Body of pancreas (tissue), 4 donors: ENCODE results near the gene RPS18. TPM values are rescaled to one million over a fixed set of nuclear protein-coding genes. Genes with fewer than 3 reads are reported as not detected.

ENCODE experiments used
- ATAC-seq: fragments of 150-250 bp; one replicate; pipeline ENCODE4 v1.9.1; 2016
- DNase-seq, 4 donors: peaks; one replicate each; pipeline ENCODE4 v3.0.0-alpha.2; 2019
- H3K27ac ChIP-seq, 4 donors: fragments of 200-600 bp; sonication (generic); 1 replicate in 3 of 4; 2 replicates in 1 of 4; pipeline versions ENCODE4 v1.5.1 to v1.6.1; 2016 to 2019; ENCODE audit warnings: mild to moderate bottlenecking in 1 of 4, mixed read lengths in 1 of 4, moderate library complexity in 1 of 4
- H3K27me3 ChIP-seq, 2 donors: fragments of 200-600 bp; sonication (generic); one replicate each; pipeline ENCODE4 v1.6.0; 2016; ENCODE audit warnings: mild to moderate bottlenecking in 1 of 2
- H3K36me3 ChIP-seq, 2 donors: fragments of 200-600 bp; sonication (generic); replicated peaks in 1 of 2; 2 replicates each; pipeline ENCODE4 v1.5.1; 2016; ENCODE audit warnings: low read depth in 2 of 2; ENCODE audit not compliant: insufficient read depth in 1 of 2
- H3K4me1 ChIP-seq: fragments of 200-600 bp; sonication (generic); one replicate; pipeline ENCODE4 v1.6.0; 2016
- H3K4me3 ChIP-seq, 2 donors: fragments of 200-600 bp; sonication (generic); 1 replicate in 1 of 2; 2 replicates in 1 of 2; pipeline ENCODE4 v1.5.1; 2016 to 2019
- H3K9me3 ChIP-seq, 3 donors: fragments of 200-600 bp; sonication (generic); 1 replicate in 2 of 3; 2 replicates in 1 of 3; pipeline ENCODE4 v1.5.1; 2016
- POLR2A ChIP-seq, 3 donors: fragments of 450-650 bp; IDR thresholded peaks; one replicate each; pipeline ENCODE4 v1.6.1; 2016; ENCODE audit warnings: antibody characterized with exemption in 3 of 3, mild to moderate bottlenecking in 2 of 3
- WGBS, 2 donors: methylation state at CpG; one replicate each; pipeline ENCODE4 v1.1.5; 2017; 5-methylcytosine and 5-hydroxymethylcytosine counted together
- intact Hi-C: fragments of 100-400 bp; cut with DNase I; formaldehyde crosslinking; loops from one replicate; pipeline ENCODE4 v1.15.1; 2023
- total RNA-seq, 2 donors: library from RNA; depleted of rRNA; stranded (reverse); fragments of >200 nt; gene quantifications; one replicate each; pipeline ENCODE4 v1.1.0, GENCODE V29; 2016
- TF ChIP-seq, protein P1 (sequence below), 7 experiments: fragments of 450-650 bp in 4 of 7; fragments of 200-600 bp in 3 of 7; sonication (generic) in 3 of 7; IDR thresholded peaks; one replicate each; pipeline ENCODE4 v1.5.1; 2016 to 2019; ENCODE audit warnings: antibody characterized with exemption in 7 of 7

Gene RPS18
- total RNA-seq, 2 donors from 2014 or later = 772 to 1,608 TPM

GRCh38 chr6:33296797-33297405 lies 25.0 kb downstream of the RPS18 start:
- intact Hi-C loops = no loop called here

GRCh38 chr6:33297406-33297955 lies 25.6 kb downstream of the RPS18 start:
- H3K4me1 ChIP-seq = peaks cover 26% of the 10 kb centered on the region
- DNase-seq (peak; percentile 62 to 80 (median 72)), ATAC-seq (peak; percentile 36)
- H3K4me3 ChIP-seq = peak overlapping the region; percentile 11 to 85
- no peaks in the 10 kb centered on the region for H3K36me3 ChIP-seq
- no peak for TF ChIP-seq POLR2A (IDR thresholded peaks at IDR 0.05)
- TF ChIP-seq, protein P1, sequence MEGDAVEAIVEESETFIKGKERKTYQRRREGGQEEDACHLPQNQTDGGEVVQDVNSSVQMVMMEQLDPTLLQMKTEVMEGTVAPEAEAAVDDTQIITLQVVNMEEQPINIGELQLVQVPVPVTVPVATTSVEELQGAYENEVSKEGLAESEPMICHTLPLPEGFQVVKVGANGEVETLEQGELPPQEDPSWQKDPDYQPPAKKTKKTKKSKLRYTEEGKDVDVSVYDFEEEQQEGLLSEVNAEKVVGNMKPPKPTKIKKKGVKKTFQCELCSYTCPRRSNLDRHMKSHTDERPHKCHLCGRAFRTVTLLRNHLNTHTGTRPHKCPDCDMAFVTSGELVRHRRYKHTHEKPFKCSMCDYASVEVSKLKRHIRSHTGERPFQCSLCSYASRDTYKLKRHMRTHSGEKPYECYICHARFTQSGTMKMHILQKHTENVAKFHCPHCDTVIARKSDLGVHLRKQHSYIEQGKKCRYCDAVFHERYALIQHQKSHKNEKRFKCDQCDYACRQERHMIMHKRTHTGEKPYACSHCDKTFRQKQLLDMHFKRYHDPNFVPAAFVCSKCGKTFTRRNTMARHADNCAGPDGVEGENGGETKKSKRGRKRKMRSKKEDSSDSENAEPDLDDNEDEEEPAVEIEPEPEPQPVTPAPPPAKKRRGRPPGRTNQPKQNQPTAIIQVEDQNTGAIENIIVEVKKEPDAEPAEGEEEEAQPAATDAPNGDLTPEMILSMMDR (IDR thresholded peaks at IDR 0.05) = no peak
- no peaks in the 10 kb centered on the region for H3K27me3 ChIP-seq
- WGBS, 2 donors = 8 to 9% methylated on average over 7 to 16 of the region's 16 CpGs
- no peaks in the 10 kb centered on the region for H3K9me3 ChIP-seq
- peak overlapping the region; percentile 83 to 99 (median 89) for H3K27ac ChIP-seq
- intact Hi-C loops = no loop called here

More at GRCh38 chr6:33296797-33297405, 25.0 kb downstream of the RPS18 start:
- DNase-seq (no peak), ATAC-seq (no peak)
- H3K27me3 ChIP-seq = no peaks in the 10 kb centered on the region
- no peaks in the 10 kb centered on the region for H3K9me3 ChIP-seq
- no peak overlapping the region for H3K4me3 ChIP-seq
- peaks cover 26% of the 10 kb centered on the region for H3K4me1 ChIP-seq
- 69 to 70% methylated on average over 11 to 12 of the region's 12 CpGs for WGBS, 2 donors
- TF ChIP-seq, protein P1 (IDR thresholded peaks at IDR 0.05) = no peak
- no peak for TF ChIP-seq POLR2A (IDR thresholded peaks at IDR 0.05)
- H3K36me3 ChIP-seq = peaks cover 0 to 1% of the 10 kb centered on the region in 2 donors
- peak overlapping the region; percentile 83 to 99 (median 89) for H3K27ac ChIP-seq

GRCh38 chr6:33297956-33298772 lies 26.3 kb downstream of the RPS18 start:
- TF ChIP-seq, protein P1 (IDR thresholded peaks at IDR 0.05) = peak in 1 of 7 experiments; percentile 8
- peak in 2 of 3 donors; percentile 52 to 68 for TF ChIP-seq POLR2A (IDR thresholded peaks at IDR 0.05)
- no peaks in the 10 kb centered on the region for H3K36me3 ChIP-seq
- DNase-seq (peak; percentile 59 to 83 (median 65)), ATAC-seq (peak; percentile 25)
- intact Hi-C loops = no loop called here
- peak overlapping the region; percentile 83 to 99 (median 89) for H3K27ac ChIP-seq
- no peaks in the 10 kb centered on the region for H3K27me3 ChIP-seq
- peak overlapping the region; percentile 44 to 85 for H3K4me3 ChIP-seq
- whole genome bisulfite sequencing, 2 donors = 1% methylated on average over 39 to 40 of the region's 42 CpGs
- H3K9me3 ChIP-seq = no peaks in the 10 kb centered on the region
- H3K4me1 ChIP-seq = peaks cover 26% of the 10 kb centered on the region

DNA sequence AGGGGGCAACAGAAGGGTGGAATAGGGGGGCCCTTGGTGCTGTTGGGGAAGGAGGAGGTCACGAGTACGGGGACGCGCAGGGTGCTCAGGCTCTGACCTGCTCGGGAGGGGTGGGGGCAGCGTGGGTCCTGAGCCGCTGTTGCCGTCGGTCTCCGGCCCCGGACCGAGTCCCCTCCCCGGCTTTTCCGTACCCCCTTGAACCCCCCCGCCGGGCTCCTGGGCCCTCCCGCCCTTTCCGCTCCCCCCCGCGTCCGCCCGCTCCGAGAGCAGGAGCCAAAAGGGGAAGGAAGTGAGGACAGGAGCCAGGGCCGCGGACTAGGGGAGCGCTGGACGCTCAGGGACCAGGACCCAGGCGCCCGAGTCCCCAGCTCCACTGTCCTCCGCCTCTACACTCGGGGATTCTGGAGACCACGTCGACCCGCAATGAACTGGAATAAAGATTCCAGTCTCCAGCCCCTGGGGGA lies 26.9 kb downstream of the RPS18 start, which contains the start of gene RGL2:
Gene RGL2 (minus strand): TSS at position 170 of the 464 bp plus-strand sequence. CDS start 332 bp downstream, outside the sequence.
- 0% methylated on average over 10 to 23 of the region's 34 CpGs for WGBS, 2 donors
- TF ChIP-seq, protein P1 (IDR thresholded peaks at IDR 0.05) = no peak
- no peak for TF ChIP-seq POLR2A (IDR thresholded peaks at IDR 0.05)
- intact Hi-C loops = no loop called here
- peak; percentile 78 to 84 (median 80) for DNase-seq
- Histone ChIP-seq H3K27me3 (no peaks in the 10 kb centered on the region), H3K9me3 (no peaks in the 10 kb centered on the region), H3K27ac (peak within 1 kb of the TSS; percentile 83 to 99 (median 89)), H3K36me3 (peaks cover 0 to 6% of the 10 kb centered on the region in 2 donors), H3K4me3 (peak within 1 kb of the TSS; percentile 44 to 85), H3K4me1 (peaks cover 26% of the 10 kb centered on the region)
- peak; percentile 69 for ATAC-seq
